Natural killer cell (primary cell): ENCODE data around the gene STUM. TPM values are rescaled to one million over a fixed set of nuclear protein-coding genes. Genes with fewer than 3 reads are reported as not detected.

Experiments used
- ATAC-seq, 3 donors: fragments of 150-1000 bp in 2 of 3; fragments of 200-7000 bp in 1 of 3; cut with Tn5 transposase; 1 replicate in 1 of 3; 2 replicates in 2 of 3; pipeline ENCODE4 v1.10.0; 2021; ENCODE audit warnings: mild to moderate bottlenecking in 2 of 3, moderate library complexity in 2 of 3
- DNase-seq, 2 donors: peaks; one replicate each; pipeline versions ENCODE4 v3.0.0 to v3.0.0-alpha.2; 2013 to 2021; ENCODE audit warnings: mixed read lengths in 1 of 2
- H3K27ac ChIP-seq: one replicate; pipeline ENCODE4 v1.5.1; 2013; ENCODE audit warnings: mild to moderate bottlenecking, low read length
- H3K27me3 ChIP-seq: one replicate; pipeline ENCODE4 v1.6.1; 2013; ENCODE audit warnings: low read length; ENCODE audit not compliant: control insufficient read depth, insufficient read depth
- H3K36me3 ChIP-seq: one replicate; pipeline ENCODE4 v1.6.1; 2013; ENCODE audit warnings: low read length; ENCODE audit not compliant: control insufficient read depth, insufficient read depth
- H3K4me1 ChIP-seq: one replicate; pipeline ENCODE4 v1.6.1; 2013; ENCODE audit warnings: low read length; ENCODE audit not compliant: control insufficient read depth, insufficient read depth
- H3K4me3 ChIP-seq: one replicate; pipeline ENCODE4 v1.5.1; 2013; ENCODE audit warnings: low read length
- H3K9me3 ChIP-seq: one replicate; pipeline ENCODE4 v1.6.1; 2013; ENCODE audit warnings: low read length; ENCODE audit not compliant: control insufficient read depth, insufficient read depth
- H3K27ac Mint-ChIP-seq, 2 donors: one replicate each; pipeline ENCODE4 v1.8.0; 2022; ENCODE audit warnings: mild to moderate bottlenecking in 2 of 2, mixed read lengths in 2 of 2, moderate library complexity in 1 of 2
- H3K27me3 Mint-ChIP-seq, 2 donors: one replicate each; pipeline ENCODE4 v1.8.0; 2022; ENCODE audit warnings: low read depth in 2 of 2, mixed read lengths in 2 of 2
- H3K36me3 Mint-ChIP-seq: one replicate; pipeline ENCODE4 v1.8.0; 2022; ENCODE audit warnings: mixed read lengths
- H3K4me1 Mint-ChIP-seq, 2 donors: one replicate each; pipeline ENCODE4 v1.8.0; 2022; ENCODE audit warnings: mixed read lengths in 2 of 2
- H3K4me3 Mint-ChIP-seq: one replicate; pipeline ENCODE4 v1.8.0; 2022; ENCODE audit warnings: mild to moderate bottlenecking, moderate library complexity, mixed read lengths
- H3K9me3 Mint-ChIP-seq, 2 donors: one replicate each; pipeline ENCODE4 v1.8.0; 2022; ENCODE audit warnings: mixed read lengths in 2 of 2
- CTCF ChIP-seq: fragments of 200-600 bp; IDR thresholded peaks from one replicate; pipeline ENCODE4 v1.8.0; 2022; ENCODE audit warnings: antibody characterized with exemption
- WGBS: methylation state at CpG from one replicate; pipeline ENCODE4 v1.1.7; 2013; ENCODE audit warnings: missing lambda C conversion rate; ENCODE audit not compliant: insufficient coverage; 5-methylcytosine and 5-hydroxymethylcytosine counted together
- intact Hi-C: fragments of 100-400 bp; cut with micrococcal nuclease; formaldehyde crosslinking; loops from one replicate; pipeline ENCODE4 v1.14.2; 2022
- total RNA-seq, 4 donors: library from RNA; stranded (reverse); fragments of 120-200 nt in 1 of 4; gene quantifications; one replicate each; pipeline versions ENCODE4 v1.2.3 to v1.2.4, GENCODE V29; 2013 to 2022

The STUM gene
- total RNA-seq, 3 donors from 2014 or later (not counting 1 experiment from before 2014, with no cell fraction given), result not detected

- Histone ChIP-seq H3K27me3 (no peaks in the 10 kb centered on the region), H3K36me3 (peaks cover 67% of the 10 kb centered on the region), H3K9me3 (no peaks in the 10 kb centered on the region), H3K4me1 (peaks cover 51% of the 10 kb centered on the region), H3K4me3 (no peak overlapping the region), H3K27ac (no peak overlapping the region)
- Mint-ChIP-seq H3K27me3 (no peaks in the 10 kb centered on the region), H3K36me3 (no peaks in the 10 kb centered on the region), H3K4me3 (no peak overlapping the region), H3K27ac (peak overlapping the region; percentile 65 to 85), H3K4me1 (peaks cover 41 to 43% of the 10 kb centered on the region in 2 donors), H3K9me3 (no peaks in the 10 kb centered on the region)
- WGBS, result 86% methylated on average over 9 of the region's 10 CpGs
- intact Hi-C loops, result no loop called here
- DNase-seq (peak in 1 of 2 donors; percentile 51), ATAC-seq (no peak)
- TF ChIP-seq CTCF, result no peak
Observed at GRCh38 chr1:226645279-226645976, 96.9 kb downstream of the STUM start.

GRCh38 chr1:226646026-226646869, 97.7 kb downstream of the STUM start:
- TF ChIP-seq CTCF, result no peak
- H3K4me3 Mint-ChIP-seq, result no peak overlapping the region
- no peaks in the 10 kb centered on the region for H3K9me3 Mint-ChIP-seq
- no peaks in the 10 kb centered on the region for H3K36me3 Mint-ChIP-seq
- WGBS, result 94% methylated on average over 18 of the region's 18 CpGs
- no peak for ATAC-seq
- Histone ChIP-seq H3K4me1 (peaks cover 54% of the 10 kb centered on the region), H3K27me3 (no peaks in the 10 kb centered on the region), H3K36me3 (peaks cover 60% of the 10 kb centered on the region), H3K9me3 (no peaks in the 10 kb centered on the region), H3K27ac (no peak overlapping the region), H3K4me3 (no peak overlapping the region)
- DNase-seq, result no peak
- intact Hi-C loops, result no loop called here
- H3K4me1 Mint-ChIP-seq, result peaks cover 43 to 48% of the 10 kb centered on the region in 2 donors
- H3K27ac Mint-ChIP-seq, result peak overlapping the region; percentile 65 to 85
- H3K27me3 Mint-ChIP-seq, result no peaks in the 10 kb centered on the region

GRCh38 chr1:226646870-226647449, 98.4 kb downstream of the STUM start:
- intact Hi-C loops, result no loop called here
- Histone ChIP-seq H3K4me1 (peaks cover 54% of the 10 kb centered on the region), H3K27me3 (no peaks in the 10 kb centered on the region), H3K9me3 (no peaks in the 10 kb centered on the region), H3K4me3 (no peak overlapping the region), H3K27ac (no peak overlapping the region), H3K36me3 (peaks cover 53% of the 10 kb centered on the region)
- Mint-ChIP-seq H3K4me3 (no peak overlapping the region), H3K27me3 (no peaks in the 10 kb centered on the region), H3K4me1 (peaks cover 43 to 48% of the 10 kb centered on the region in 2 donors), H3K36me3 (no peaks in the 10 kb centered on the region), H3K9me3 (no peaks in the 10 kb centered on the region), H3K27ac (peak overlapping the region; percentile 38 to 85)
- ATAC-seq (no peak), DNase-seq (no peak)
- 97% methylated on average over 16 of the region's 16 CpGs for WGBS
- no peak for TF ChIP-seq CTCF
